MM.1S (cell line): ENCODE data around the gene PDE6G.

ENCODE experiments used
- EZH2 ChIP-seq: fragments of 300-600 bp; sonication (generic); optimal IDR thresholded peaks from 2 replicates; pipeline ENCODE3; 2017; ENCODE audit warnings: low read depth, mild to moderate bottlenecking, antibody characterized with exemption, low read length, mixed read lengths
- EZH2phosphoT487 ChIP-seq: fragments of 300-600 bp; sonication (generic); IDR thresholded peaks from 2 replicates; pipeline ENCODE4 v1.6.1; 2018; ENCODE audit warnings: antibody characterized with exemption, low read length
- TF ChIP-seq, protein P1 (sequence below): fragments of 300-600 bp; sonication (generic); IDR thresholded peaks from 2 replicates; pipeline ENCODE4 v1.5.1; 2016; ENCODE audit warnings: antibody characterized with exemption, low read length, mixed read lengths

DNA sequence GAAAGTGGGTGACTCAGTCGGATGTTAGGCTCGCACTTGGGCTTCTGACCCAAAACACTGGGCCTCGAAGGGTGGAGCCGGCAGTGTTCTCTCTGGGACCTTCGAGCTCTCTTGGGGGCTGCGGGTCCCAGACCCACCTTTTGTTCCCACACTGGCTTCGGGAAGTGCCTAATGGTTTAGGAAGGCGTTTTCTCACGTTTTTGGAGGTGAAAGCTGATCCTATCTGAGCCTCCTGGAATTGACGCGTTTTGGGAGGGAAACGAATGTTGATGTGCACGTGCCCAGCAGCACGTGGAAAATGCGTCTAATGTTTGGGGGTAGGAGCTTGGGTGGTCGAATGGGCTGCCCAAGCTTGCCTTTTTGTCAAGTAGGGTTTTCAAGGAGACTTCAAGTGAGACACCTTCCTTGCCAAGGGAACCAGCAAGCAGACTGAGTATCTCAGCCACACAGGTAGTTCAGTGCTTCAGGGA is 28.1 kb upstream of the PDE6G start:
- TF ChIP-seq, protein P1, sequence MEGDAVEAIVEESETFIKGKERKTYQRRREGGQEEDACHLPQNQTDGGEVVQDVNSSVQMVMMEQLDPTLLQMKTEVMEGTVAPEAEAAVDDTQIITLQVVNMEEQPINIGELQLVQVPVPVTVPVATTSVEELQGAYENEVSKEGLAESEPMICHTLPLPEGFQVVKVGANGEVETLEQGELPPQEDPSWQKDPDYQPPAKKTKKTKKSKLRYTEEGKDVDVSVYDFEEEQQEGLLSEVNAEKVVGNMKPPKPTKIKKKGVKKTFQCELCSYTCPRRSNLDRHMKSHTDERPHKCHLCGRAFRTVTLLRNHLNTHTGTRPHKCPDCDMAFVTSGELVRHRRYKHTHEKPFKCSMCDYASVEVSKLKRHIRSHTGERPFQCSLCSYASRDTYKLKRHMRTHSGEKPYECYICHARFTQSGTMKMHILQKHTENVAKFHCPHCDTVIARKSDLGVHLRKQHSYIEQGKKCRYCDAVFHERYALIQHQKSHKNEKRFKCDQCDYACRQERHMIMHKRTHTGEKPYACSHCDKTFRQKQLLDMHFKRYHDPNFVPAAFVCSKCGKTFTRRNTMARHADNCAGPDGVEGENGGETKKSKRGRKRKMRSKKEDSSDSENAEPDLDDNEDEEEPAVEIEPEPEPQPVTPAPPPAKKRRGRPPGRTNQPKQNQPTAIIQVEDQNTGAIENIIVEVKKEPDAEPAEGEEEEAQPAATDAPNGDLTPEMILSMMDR = no peak
- TF ChIP-seq EZH2 (no peak), EZH2phosphoT487 (no peak)
